GM12878 (cell line): ENCODE measurements around the gene CPT2. TPM values are rescaled to one million over a fixed set of nuclear protein-coding genes. Genes with fewer than 3 reads are reported as not detected.

Experiments used
- ATAC-seq: fragments of 200-7000 bp; cut with Tn5 transposase; 3 replicates; pipeline ENCODE4 v1.9.1; 2020; ENCODE audit warnings: mild to moderate bottlenecking, moderate library complexity
- BruUV-seq: library from RNA; stranded (reverse); fragments of 400-500 nt; replicated peaks from 2 replicates; lab custom pipeline; 2021; lab: Mats Ljungman, UMichigan
- CTCF ChIA-PET: fragments of 300-600 bp; sonication (Branson Sonifier 250); formaldehyde crosslinking; extraction: SDS; loops from one replicate; lab custom pipeline; 2021; ENCODE audit warnings: inconsistent platforms; lab: Yijun Ruan, JAX
- POLR2A ChIA-PET: fragments of 350-600 bp; formaldehyde crosslinking; extraction: SDS; loops from one replicate; lab custom pipeline; 2021; ENCODE audit warnings: inconsistent platforms; lab: Charles Lee
- RAD21 ChIA-PET: fragments of 300-600 bp; sonication (Branson Sonifier 250); formaldehyde crosslinking; loops from one replicate; lab custom pipeline; 2023; ENCODE audit warnings: antibody characterized with exemption; ENCODE audit not compliant: unreplicated experiment; lab: Charles Lee
- SMC1A ChIA-PET: fragments of 300-600 bp; sonication (Branson Sonifier 250); formaldehyde crosslinking; loops from one replicate; lab custom pipeline; 2023; ENCODE audit not compliant: unreplicated experiment, uncharacterized antibody; lab: Charles Lee
- DNase-seq: peaks from one replicate; pipeline ENCODE4 v3.0.0-alpha.2; 2011; ENCODE audit warnings: low read depth, low spot score
- FAIRE-seq: peaks from 3 replicates; lab custom pipeline; 2011; peaks lifted over from hg19 to GRCh38; lab: Jason Lieb, UNC
- H2AFZ ChIP-seq: 2 replicates; pipeline ENCODE4 v1.6.0; 2011; ENCODE audit warnings: low read depth, low read length, control low read depth; ENCODE audit not compliant: control insufficient read depth
- H3K27ac ChIP-seq: 2 replicates; pipeline ENCODE4 v1.5.1; 2011; ENCODE audit warnings: control low read depth; ENCODE audit not compliant: control insufficient read depth, insufficient read depth
- H3K27me3 ChIP-seq, 2 experiments: replicated peaks in 1 of 2; 2 replicates each; pipeline versions ENCODE4 v1.6.0 to v1.6.1; 2011; ENCODE audit warnings: low read length in 1 of 2; ENCODE audit not compliant: control insufficient read depth in 2 of 2, insufficient read depth in 2 of 2
- H3K36me3 ChIP-seq, 2 experiments: 2 replicates each; pipeline ENCODE4 v1.5.1; 2011; ENCODE audit warnings: low read length in 1 of 2; ENCODE audit not compliant: control insufficient read depth in 2 of 2, insufficient read depth in 2 of 2
- H3K4me1 ChIP-seq: 2 replicates; pipeline ENCODE4 v1.6.1; 2011; ENCODE audit warnings: mild to moderate bottlenecking, low read length, moderate library complexity, mixed read lengths; ENCODE audit not compliant: control insufficient read depth, insufficient read depth
- H3K4me2 ChIP-seq: 2 replicates; pipeline ENCODE4 v1.6.0; 2011; ENCODE audit warnings: control low read depth; ENCODE audit not compliant: control insufficient read depth, insufficient read depth
- H3K4me3 ChIP-seq: fragments of 200-600 bp; sonication (generic); 2 replicates; pipeline ENCODE4 v1.5.1; 2016
- H3K79me2 ChIP-seq: 2 replicates; pipeline ENCODE4 v1.6.0; 2011; ENCODE audit warnings: low read length; ENCODE audit not compliant: control insufficient read depth, insufficient read depth
- H3K9ac ChIP-seq: 2 replicates; pipeline ENCODE4 v1.8.0; 2011; ENCODE audit warnings: low read length, control low read depth, mixed read lengths; ENCODE audit not compliant: control insufficient read depth, insufficient read depth
- H3K9me3 ChIP-seq: replicated peaks from 3 replicates; pipeline ENCODE4 v1.5.1; 2011; ENCODE audit warnings: mild to moderate bottlenecking, low read length; ENCODE audit not compliant: control insufficient read depth, insufficient read depth
- H4K20me1 ChIP-seq: 2 replicates; pipeline ENCODE4 v1.6.0; 2011; ENCODE audit not compliant: control insufficient read depth, insufficient read depth
- CEBPB ChIP-seq, 2 experiments: fragments of 150-350 bp in 1 of 2; IDR thresholded peaks; 2 replicates each; pipeline ENCODE4 v1.6.1; 2012 to 2014; ENCODE audit warnings: low read depth in 2 of 2, low read length in 2 of 2, borderline replicate concordance in 1 of 2, inconsistent platforms in 1 of 2
- E2F4 ChIP-seq: IDR thresholded peaks from 2 replicates; pipeline ENCODE4 v1.6.1; 2012; ENCODE audit warnings: low read depth, low read length, improper control_type of control experiment
- EP300 ChIP-seq, 2 experiments: fragments of 150-350 bp in 1 of 2; IDR thresholded peaks; 2 replicates each; pipeline ENCODE4 v1.6.1; 2011 to 2012; ENCODE audit warnings: low read depth in 2 of 2, low read length in 2 of 2, borderline replicate concordance in 1 of 2, improper control_type of control experiment in 1 of 2, inconsistent platforms in 1 of 2; ENCODE audit not compliant: control insufficient read depth in 1 of 2
- IKZF2 ChIP-seq, 2 experiments: fragments of 450-650 bp; IDR thresholded peaks; 2 replicates each; pipeline ENCODE4 v1.6.1; 2017; ENCODE audit warnings: mild to moderate bottlenecking in 2 of 2, moderate library complexity in 2 of 2
- KAT2A ChIP-seq: conservative IDR thresholded peaks from 2 replicates; pipeline ENCODE4 v1.6.1; 2011; ENCODE audit warnings: low read depth, low read length; ENCODE audit not compliant: control insufficient read depth
- KDM1A ChIP-seq: fragments of 200-600 bp; sonication (generic); IDR thresholded peaks from 2 replicates; pipeline ENCODE4 v1.6.1; 2016; ENCODE audit warnings: borderline replicate concordance
- LARP7 ChIP-seq: fragments of 450-650 bp; IDR thresholded peaks from 2 replicates; pipeline ENCODE4 v1.6.1; 2017; ENCODE audit warnings: mild to moderate bottlenecking
- NBN ChIP-seq: fragments of 450-650 bp; IDR thresholded peaks from 2 replicates; pipeline ENCODE4 v1.6.1; 2016
- NFIC ChIP-seq: IDR thresholded peaks from 2 replicates; pipeline ENCODE4 v1.6.1; 2012; ENCODE audit warnings: low read depth, mild to moderate bottlenecking, inconsistent platforms, low read length, moderate library complexity
- NR2C2 ChIP-seq: IDR thresholded peaks from 2 replicates; pipeline ENCODE4 v1.6.1; 2011; ENCODE audit warnings: borderline replicate concordance, low read depth; ENCODE audit not compliant: control insufficient read depth, insufficient read length
- POLR2A ChIP-seq: IDR thresholded peaks from 2 replicates; pipeline ENCODE4 v1.6.1; 2011; ENCODE audit warnings: low read depth, mild to moderate bottlenecking, low read length
- SIX5 ChIP-seq: IDR thresholded peaks from 2 replicates; pipeline ENCODE4 v1.6.1; 2011; ENCODE audit warnings: mild to moderate bottlenecking, low read depth, low read length, moderate library complexity; ENCODE audit not compliant: severe bottlenecking
- SMAD5 ChIP-seq: IDR thresholded peaks from 2 replicates; pipeline ENCODE4 v1.6.1; 2016; ENCODE audit warnings: antibody characterized with exemption, low read depth
- SP1 ChIP-seq: IDR thresholded peaks from one replicate; pipeline ENCODE4 v1.6.1; 2011; ENCODE audit warnings: low read depth, low read length
- SREBF2 ChIP-seq: IDR thresholded peaks from 2 replicates; pipeline ENCODE4 v1.6.1; 2012; ENCODE audit warnings: mild to moderate bottlenecking, low read length
- SUZ12 ChIP-seq: fragments of 200-600 bp; sonication (generic); IDR thresholded peaks from one replicate; pipeline ENCODE4 v1.6.1; 2018; ENCODE audit warnings: antibody characterized with exemption, mild to moderate bottlenecking; ENCODE audit not compliant: unreplicated experiment
- WRNIP1 ChIP-seq: IDR thresholded peaks from 2 replicates; pipeline ENCODE4 v1.6.1; 2011; ENCODE audit warnings: low read depth, low read length, improper control_type of control experiment, borderline replicate concordance
- ZBED1 ChIP-seq: IDR thresholded peaks from 2 replicates; pipeline ENCODE4 v1.6.1; 2016; ENCODE audit warnings: borderline replicate concordance
- WGBS: methylation state at CpG from one replicate; pipeline ENCODE4 v1.1.6; 2016; ENCODE audit warnings: low lambda C conversion rate; ENCODE audit not compliant: insufficient replicate concordance, insufficient coverage; ENCODE audit errors: missing lambda C conversion rate; 5-methylcytosine and 5-hydroxymethylcytosine counted together
- in situ Hi-C: fragments of 300-500 bp; cut with MboI; formaldehyde crosslinking; loops from 9 replicates; pipeline ENCODE4 v1.14.3; 2018; ENCODE audit warnings: mixed read lengths
- intact Hi-C: fragments of 100-400 bp; cut with micrococcal nuclease; formaldehyde crosslinking; loops from one replicate; pipeline ENCODE4 v1.14.2; 2022; ENCODE audit not compliant: unreplicated experiment
- polyA plus RNA-seq, 11 experiments: library from polyadenylated mRNA; depleted of rRNA in 4 of 11; unstranded in 6 of 11; stranded (reverse) in 5 of 11; fragments of >200 nt; fragmentation: Nextera tagmentation in 4 of 11; fragmentation: Illumina TruSeq in 1 of 11; extraction: Ambion mirVana in 4 of 11; extraction: Trizol in 1 of 11; gene quantifications; 1 replicate in 1 of 11; 2 replicates in 10 of 11; pipeline versions ENCODE4 v1.2.1 to v1.2.3, GENCODE V29; 2011 to 2016; ENCODE audit warnings: inconsistent platforms in 2 of 11, missing spikeins in 2 of 11, low read depth in 1 of 11
- total RNA-seq, 4 experiments: library from RNA; depleted of rRNA in 3 of 4; stranded (reverse); fragments of >200 nt in 3 of 4; fragmentation: Illumina TruSeq in 1 of 4; extraction: Trizol in 1 of 4; gene quantifications; 2 replicates each; pipeline versions ENCODE4 v1.2.1 to v1.2.3, GENCODE V29; 2013 to 2021
- TF ChIP-seq, protein P1 (sequence below): fragments of 450-650 bp; IDR thresholded peaks from 2 replicates; pipeline ENCODE4 v1.6.1; 2016; ENCODE audit warnings: mild to moderate bottlenecking

The CPT2 gene
- total and polyA plus RNA-seq, 10 of the 15 experiments (the other 5 are each of a cell fraction or from before 2014, with no cell fraction given): 10.1 to 36.2 (median 26.3) TPM

GRCh38 chr1:53162621-53163020 is 34.0 kb upstream of the CPT2 start:
- BruUV-seq: no TSS peak
- Histone ChIP-seq H3K4me2 (no peak overlapping the region), H3K9ac (no peak overlapping the region), H2AFZ (no peak overlapping the region), H3K27me3 (no peaks in the 10 kb centered on the region; a peak in 2 of 4 replicates), H4K20me1 (no peaks in the 10 kb centered on the region), H3K9me3 (no peaks in the 10 kb centered on the region), H3K79me2 (no peaks in the 10 kb centered on the region), H3K36me3 (no peaks in the 10 kb centered on the region), H3K4me3 (no peak overlapping the region), H3K4me1 (no peaks in the 10 kb centered on the region), H3K27ac (no peak overlapping the region)
- in situ Hi-C loops: no loop called here
- ChIA-PET RAD21 (no interaction called here), POLR2A (no interaction called here), CTCF (no interaction called here), SMC1A (no interaction called here)
- ATAC-seq: no peak
- intact Hi-C loops: no loop called here
- DNase-seq: no peak
- no peak for FAIRE-seq
- TF ChIP-seq ZBED1 (no peak), SMAD5 (no peak), KDM1A (no peak), IKZF2 (IDR thresholded peaks at IDR 0.05) (no peak), NR2C2 (no peak)
- TF ChIP-seq, protein P1, sequence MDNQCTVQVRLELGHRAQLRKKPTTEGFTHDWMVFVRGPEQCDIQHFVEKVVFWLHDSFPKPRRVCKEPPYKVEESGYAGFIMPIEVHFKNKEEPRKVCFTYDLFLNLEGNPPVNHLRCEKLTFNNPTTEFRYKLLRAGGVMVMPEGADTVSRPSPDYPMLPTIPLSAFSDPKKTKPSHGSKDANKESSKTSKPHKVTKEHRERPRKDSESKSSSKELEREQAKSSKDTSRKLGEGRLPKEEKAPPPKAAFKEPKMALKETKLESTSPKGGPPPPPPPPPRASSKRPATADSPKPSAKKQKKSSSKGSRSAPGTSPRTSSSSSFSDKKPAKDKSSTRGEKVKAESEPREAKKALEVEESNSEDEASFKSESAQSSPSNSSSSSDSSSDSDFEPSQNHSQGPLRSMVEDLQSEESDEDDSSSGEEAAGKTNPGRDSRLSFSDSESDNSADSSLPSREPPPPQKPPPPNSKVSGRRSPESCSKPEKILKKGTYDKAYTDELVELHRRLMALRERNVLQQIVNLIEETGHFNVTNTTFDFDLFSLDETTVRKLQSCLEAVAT: no peak
- WGBS: 6% methylated on average over 5 of the region's 5 CpGs

DNA sequence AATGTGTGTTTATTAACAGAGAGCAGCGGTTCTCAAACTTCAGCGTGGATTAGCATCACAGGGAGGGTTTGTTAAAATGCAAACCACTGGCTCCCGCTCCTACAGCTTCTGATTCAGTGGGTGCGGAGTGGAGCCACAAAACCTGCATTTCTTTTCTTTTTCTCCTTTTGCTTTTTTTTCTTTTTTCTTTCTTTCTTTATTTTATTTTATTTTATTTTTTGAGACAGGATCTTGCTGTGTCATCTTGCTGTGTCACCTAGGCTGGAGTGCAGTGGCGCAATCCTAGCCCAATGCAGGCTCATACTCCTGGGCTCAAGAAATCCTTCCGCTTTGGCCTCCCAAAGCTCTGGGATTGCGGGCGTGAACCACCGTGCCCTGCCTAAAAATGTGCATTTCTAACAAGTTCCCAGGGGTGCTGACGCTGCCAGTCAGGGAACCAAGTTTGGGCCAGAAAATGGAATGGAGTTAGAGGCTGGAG is 33.3 kb upstream of the CPT2 start:
- DNase-seq: no peak
- ChIA-PET POLR2A (no interaction called here), SMC1A (interaction anchor here (1.0 kb wide), 1 partner anchor 16 kb away, joined by 4 read pairs; no protein-coding TSS in a partner anchor), RAD21 (no interaction called here), CTCF (interaction anchor here (0.6 to 1.3 kb wide), 2 partner anchors 17 to 1955 kb away, joined by 3 to 8 read pairs; no protein-coding TSS in a partner anchor)
- H3K9me3 ChIP-seq: no peaks in the 10 kb centered on the region
- H4K20me1 ChIP-seq: no peaks in the 10 kb centered on the region
- intact Hi-C loops: no loop called here
- no peak overlapping the region for H2AFZ ChIP-seq
- WGBS: 33% methylated on average over 10 of the region's 10 CpGs
- FAIRE-seq: no peak
- no peak overlapping the region for H3K4me3 ChIP-seq
- no peaks in the 10 kb centered on the region for H3K36me3 ChIP-seq
- H3K27ac ChIP-seq: no peak overlapping the region
- no peaks in the 10 kb centered on the region for H3K4me1 ChIP-seq
- H3K4me2 ChIP-seq: no peak overlapping the region
- no TSS peak for BruUV-seq
- in situ Hi-C loops: no loop called here
- H3K9ac ChIP-seq: no peak overlapping the region
- H3K79me2 ChIP-seq: no peaks in the 10 kb centered on the region
- no peaks in the 10 kb centered on the region; a peak in 2 of 4 replicates for H3K27me3 ChIP-seq
- ATAC-seq: no peak
- TF ChIP-seq SUZ12 (no peak), KAT2A (no peak), WRNIP1 (no peak), EP300 (IDR thresholded peaks at IDR 0.05; ENCODE audit: borderline replicate concordance in 1 of 2, control insufficient read depth in 1 of 2, low read depth in 2 of 2, low read length in 2 of 2) (no peak), SREBF2 (no peak), CEBPB (IDR thresholded peaks at IDR 0.05; ENCODE audit: borderline replicate concordance in 1 of 2, low read depth in 2 of 2, low read length in 2 of 2) (no peak), NFIC (no peak), NBN (no peak), LARP7 (no peak), POLR2A (no peak), SP1 (no peak), E2F4 (no peak), SIX5 (no peak)
